Cardiac fibroblast (primary cell): ENCODE measurements around the gene SHOC2.

Source experiments
- DNase-seq, 2 donors: peaks; one replicate each; pipeline versions ENCODE4 v3.0.0 to v3.0.0-alpha.2; 2010; ENCODE audit warnings: low read depth in 2 of 2
- H3K4me3 ChIP-seq, 2 donors: replicated peaks in 1 of 2; 1 replicate in 1 of 2; 2 replicates in 1 of 2; pipeline ENCODE4 v1.5.1; 2011; ENCODE audit warnings: low read depth in 2 of 2, low read length in 2 of 2, mild to moderate bottlenecking in 2 of 2, moderate library complexity in 1 of 2
- CTCF ChIP-seq: IDR thresholded peaks from one replicate; pipeline ENCODE4 v1.5.1; 2011; ENCODE audit warnings: low read depth, mild to moderate bottlenecking, low read length, inconsistent platforms

The SHOC2 gene

GRCh38 chr10:110923856-110924493 lies 4.6 kb downstream of the SHOC2 start:
- H3K4me3 ChIP-seq = no peak overlapping the region
- DNase-seq = no peak
- TF ChIP-seq CTCF = no peak

GRCh38 chr10:110927461-110927860 lies 8.1 kb downstream of the SHOC2 start:
- DNase-seq = no peak
- H3K4me3 ChIP-seq = no peak overlapping the region
- no peak for TF ChIP-seq CTCF

GRCh38 chr10:110931769-110932381 lies 12.5 kb downstream of the SHOC2 start:
- no peak overlapping the region for H3K4me3 ChIP-seq
- DNase-seq = no peak
- no peak for TF ChIP-seq CTCF

- DNase-seq = no peak
- no peak for TF ChIP-seq CTCF
- H3K4me3 ChIP-seq = no peak overlapping the region
Observed at GRCh38 chr10:110932505-110933180, 13.2 kb downstream of the SHOC2 start.

GRCh38 chr10:110936757-110937156 lies 17.4 kb downstream of the SHOC2 start:
- no peak for DNase-seq
- no peak overlapping the region for H3K4me3 ChIP-seq
- no peak for TF ChIP-seq CTCF

GRCh38 chr10:110939419-110939818 lies 20.0 kb downstream of the SHOC2 start:
- DNase-seq = no peak
- no peak overlapping the region for H3K4me3 ChIP-seq
- TF ChIP-seq CTCF = no peak
